Measurements from ENCODE around the gene SASS6.

DNA sequence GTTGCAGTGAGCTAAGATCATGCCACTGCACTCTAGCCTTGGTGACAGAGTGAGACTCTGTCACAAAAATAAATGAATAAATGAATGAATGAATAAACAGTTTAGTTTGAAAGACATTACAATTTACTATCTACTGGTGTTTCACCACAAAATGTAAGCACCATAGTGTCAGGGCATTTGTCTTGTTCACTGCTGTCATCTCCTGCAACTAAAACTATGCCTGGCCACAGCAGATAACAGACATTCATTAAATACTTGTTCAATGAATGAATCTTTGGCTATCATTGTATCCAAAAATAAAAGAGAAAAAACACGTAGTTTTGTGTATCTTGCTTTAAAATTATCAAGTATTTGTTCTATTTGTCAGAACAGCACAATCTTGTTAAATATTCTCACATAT, 32.5 kb downstream of the SASS6 start:
- TF ChIP-seq, protein P1, sequence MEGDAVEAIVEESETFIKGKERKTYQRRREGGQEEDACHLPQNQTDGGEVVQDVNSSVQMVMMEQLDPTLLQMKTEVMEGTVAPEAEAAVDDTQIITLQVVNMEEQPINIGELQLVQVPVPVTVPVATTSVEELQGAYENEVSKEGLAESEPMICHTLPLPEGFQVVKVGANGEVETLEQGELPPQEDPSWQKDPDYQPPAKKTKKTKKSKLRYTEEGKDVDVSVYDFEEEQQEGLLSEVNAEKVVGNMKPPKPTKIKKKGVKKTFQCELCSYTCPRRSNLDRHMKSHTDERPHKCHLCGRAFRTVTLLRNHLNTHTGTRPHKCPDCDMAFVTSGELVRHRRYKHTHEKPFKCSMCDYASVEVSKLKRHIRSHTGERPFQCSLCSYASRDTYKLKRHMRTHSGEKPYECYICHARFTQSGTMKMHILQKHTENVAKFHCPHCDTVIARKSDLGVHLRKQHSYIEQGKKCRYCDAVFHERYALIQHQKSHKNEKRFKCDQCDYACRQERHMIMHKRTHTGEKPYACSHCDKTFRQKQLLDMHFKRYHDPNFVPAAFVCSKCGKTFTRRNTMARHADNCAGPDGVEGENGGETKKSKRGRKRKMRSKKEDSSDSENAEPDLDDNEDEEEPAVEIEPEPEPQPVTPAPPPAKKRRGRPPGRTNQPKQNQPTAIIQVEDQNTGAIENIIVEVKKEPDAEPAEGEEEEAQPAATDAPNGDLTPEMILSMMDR (IDR thresholded peaks at IDR 0.05) = no peak
- no peak for TF ChIP-seq POLR2A (IDR thresholded peaks at IDR 0.05)
- TF ChIP-seq POLR2AphosphoS5 (IDR thresholded peaks at IDR 0.05) = no peak
- no peak for TF ChIP-seq EP300 (IDR thresholded peaks at IDR 0.05)

Data from suprapubic skin (tissue), 4 donors.